NCI-H345 (cell line): Measurements from ENCODE around the gene LGI4.
"Not testable (repeated sequence)": the region's sequence is repeated elsewhere in the genome, so short reads cannot be mapped to it uniquely, and the experiment has no call there.

Source experiments
- DNase-seq: peaks from one replicate; lab custom pipeline; 2025; lab: John Stamatoyannopoulos, UW

Gene LGI4

GRCh38 chr19:35105411-35106290 is 29.2 kb downstream of the LGI4 start:
- DNase-seq, result no peak

- no peak for DNase-seq
Observed at GRCh38 chr19:35105047-35105410, 29.8 kb downstream of the LGI4 start.

GRCh38 chr19:35104361-35104760 is 30.5 kb downstream of the LGI4 start:
- no peak for DNase-seq

DNA sequence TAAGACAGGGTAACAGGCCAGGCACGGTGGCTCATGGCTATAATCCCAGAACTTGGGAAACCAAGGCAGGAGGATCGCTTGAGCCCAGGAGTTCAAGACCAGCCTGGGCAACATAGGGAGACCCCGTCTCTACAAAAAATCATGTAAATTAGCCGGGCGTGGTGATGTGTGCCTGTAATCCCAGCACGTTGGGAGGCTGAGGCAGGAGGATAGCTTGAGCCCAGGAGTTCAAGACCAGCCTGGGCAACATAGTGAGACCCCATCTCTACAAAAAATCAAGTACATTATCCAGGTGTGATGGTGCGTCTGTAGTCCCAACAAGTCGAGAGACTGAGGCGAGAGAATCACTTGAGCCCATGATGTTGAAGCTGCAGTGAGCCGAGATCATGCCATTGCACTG is 31.2 kb downstream of the LGI4 start:
- not testable (repeated sequence) for DNase-seq

DNA sequence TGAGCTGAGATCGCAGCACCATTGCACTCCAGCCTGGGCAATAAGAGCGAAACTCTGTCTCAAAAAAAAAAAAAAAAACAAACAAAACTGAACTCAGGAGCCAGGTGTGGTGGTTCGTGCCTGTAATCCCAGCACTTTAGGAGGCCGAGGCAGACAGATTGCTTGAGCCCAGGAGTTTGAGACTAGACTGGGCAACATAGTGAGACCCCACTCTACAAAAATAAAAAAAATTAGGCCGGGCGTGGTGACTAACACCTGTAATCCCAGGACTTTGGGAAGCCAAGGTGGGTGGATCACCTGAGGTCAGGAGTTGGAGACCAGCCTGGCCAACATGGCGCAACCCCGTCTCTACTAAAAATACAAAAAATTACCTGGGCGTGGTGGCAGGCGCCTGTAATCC is 32.9 kb downstream of the LGI4 start:
- DNase-seq, result not testable (repeated sequence)

DNA sequence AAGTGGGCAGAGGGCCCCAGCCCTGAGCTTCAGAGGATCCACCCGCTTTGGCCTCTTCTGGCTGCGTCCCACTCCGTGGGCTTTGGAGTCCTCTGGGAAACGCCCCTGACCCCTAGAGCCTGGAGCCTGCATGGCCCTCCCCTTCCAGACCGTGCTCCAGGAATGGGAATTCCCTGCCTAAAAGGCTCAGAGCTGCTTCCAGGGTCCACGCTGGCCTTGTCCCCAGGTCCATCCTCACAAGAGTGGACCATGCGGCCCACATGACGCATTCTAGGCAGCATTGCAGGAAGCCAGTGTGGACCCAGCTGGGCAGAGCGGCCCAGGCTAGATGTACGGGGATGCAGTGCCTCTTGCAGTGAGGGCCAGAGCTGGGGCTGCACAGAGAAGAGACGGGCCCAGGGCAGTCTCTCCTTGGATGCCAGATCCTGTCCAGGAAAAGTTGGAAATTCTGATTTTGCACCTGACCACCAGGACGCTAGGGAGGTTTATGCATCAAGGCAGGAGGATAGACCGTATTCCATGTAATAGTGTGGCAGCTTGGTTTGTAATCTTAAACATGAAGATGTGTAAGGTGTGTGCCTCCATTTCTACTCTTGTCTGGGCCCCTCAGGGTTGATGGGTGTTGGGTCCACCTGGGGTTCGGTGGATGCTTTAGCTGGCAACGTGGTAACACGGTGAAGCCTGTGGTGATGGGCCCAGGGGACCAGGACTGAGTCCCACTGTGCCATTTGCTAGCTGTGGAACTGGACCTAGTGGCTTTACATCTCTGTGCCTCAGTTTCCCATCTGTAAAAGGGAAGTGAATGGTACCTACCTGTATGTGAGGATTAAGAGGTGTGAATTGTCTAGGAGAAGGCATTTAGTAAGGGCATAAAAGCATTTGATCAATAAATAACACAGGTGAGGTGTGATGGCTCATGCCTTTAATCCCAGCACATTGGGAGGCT is 34.0 kb downstream of the LGI4 start:
- no peak for DNase-seq

- DNase-seq, result no peak
Observed at GRCh38 chr19:35099897-35100275, 35.0 kb downstream of the LGI4 start.

DNA sequence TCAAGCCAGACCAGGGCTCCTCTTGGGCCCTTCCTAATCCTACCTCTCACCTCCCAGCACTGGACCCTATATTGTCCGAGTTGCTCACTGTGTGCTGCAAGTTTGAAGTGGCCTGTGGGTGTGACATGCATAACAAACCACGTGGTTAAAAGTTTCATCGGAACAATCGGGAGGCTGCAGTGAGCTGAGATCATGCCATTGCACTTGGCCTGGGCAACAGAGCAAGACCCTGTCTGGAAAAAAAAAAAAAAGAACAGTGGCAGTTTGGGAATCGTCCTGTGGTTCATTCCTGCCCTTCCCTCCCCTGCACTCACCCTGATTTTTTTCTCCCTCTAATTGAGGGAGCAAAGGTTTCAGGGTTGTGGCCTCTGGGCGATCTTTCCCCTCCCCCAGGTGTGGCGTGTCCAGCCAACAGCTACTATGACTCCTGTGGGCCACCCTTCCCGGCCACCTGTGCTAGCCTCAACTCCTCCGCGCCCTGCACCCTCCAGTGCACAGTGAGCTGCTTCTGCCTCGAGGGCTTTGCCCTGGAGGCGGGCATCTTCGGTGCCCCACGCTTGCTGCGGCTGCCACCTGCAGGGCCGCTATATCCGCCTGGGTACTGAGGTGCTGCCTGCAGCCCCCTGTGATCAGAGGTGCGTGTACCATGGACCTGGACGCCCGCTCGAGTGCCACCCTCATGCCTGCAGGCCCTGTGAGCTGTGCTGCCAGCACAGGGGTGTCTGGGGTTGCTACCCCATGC is 35.5 kb downstream of the LGI4 start:
- DNase-seq, result no peak

DNA sequence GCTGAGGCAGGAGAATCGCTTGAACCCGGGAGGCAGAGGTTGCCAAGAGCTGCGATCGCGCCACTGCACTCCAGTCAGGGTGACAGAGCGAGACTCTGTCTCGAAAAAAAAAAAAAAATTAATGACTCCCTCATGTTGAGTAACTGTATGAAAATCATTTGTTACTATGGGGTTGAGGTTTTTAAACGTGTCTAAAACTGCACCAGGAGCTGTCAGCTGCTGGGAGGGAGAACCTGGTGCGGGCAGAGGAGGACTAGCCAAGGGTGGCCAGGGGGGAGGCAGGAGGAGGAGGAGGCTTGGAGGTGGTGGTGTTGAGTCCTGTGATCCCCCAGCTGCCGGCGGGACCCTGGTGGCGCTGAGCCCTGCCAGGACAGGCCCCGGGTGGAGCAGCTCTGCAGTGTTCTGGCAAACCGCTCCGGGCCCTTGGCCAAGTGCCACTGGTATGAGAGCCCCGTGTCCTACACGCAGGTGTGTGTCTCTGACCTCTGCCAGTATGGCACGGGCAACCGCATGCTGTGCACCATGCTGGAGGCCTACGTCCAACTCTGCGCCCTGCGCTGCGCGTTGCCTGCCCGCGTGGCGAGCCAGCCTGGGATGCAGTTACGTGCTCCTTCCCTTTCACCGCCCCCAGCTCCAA is 36.3 kb downstream of the LGI4 start:
- DNase-seq, result no peak

GRCh38 chr19:35095667-35096368 is 39.0 kb downstream of the LGI4 start:
- no peak for DNase-seq

- no peak for DNase-seq
Observed at GRCh38 chr19:35094656-35095055, 40.2 kb downstream of the LGI4 start.

DNA sequence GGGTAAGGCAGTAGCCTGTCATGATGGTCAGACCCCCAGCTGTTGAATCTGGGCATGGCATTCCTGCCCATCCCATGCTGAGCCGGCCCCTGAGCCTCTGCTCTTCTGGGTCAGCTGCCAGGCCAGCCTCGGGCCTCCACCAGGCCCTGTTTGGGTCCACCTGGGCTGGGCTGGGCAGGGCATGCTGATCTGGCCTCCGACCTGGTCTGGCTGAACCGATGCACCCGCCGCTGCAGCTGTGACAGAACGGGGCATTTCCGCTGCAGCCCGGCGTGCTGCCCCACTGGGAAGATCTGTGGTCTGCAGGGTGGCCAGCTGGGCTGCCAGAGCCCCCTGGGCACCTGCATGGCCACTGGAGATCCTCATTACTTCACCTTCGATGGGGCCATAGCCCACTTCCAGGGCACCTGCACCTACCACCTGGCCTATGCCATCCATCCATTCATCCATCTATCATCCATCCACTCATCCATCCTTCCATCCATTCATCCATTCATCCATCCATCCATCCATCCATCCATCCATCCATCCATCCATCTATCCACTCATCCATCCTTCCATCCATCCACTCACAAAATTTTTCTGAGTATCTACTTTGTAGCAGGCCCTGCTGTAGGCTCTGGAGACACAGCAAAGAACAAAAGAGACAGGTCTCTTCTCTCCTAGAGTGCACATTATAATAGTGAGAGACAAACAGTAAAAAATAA is 40.8 kb downstream of the LGI4 start:
- no peak for DNase-seq

- DNase-seq, result no peak
Observed at GRCh38 chr19:35093430-35093829, 41.4 kb downstream of the LGI4 start.

GRCh38 chr19:35090506-35091214 is 44.2 kb downstream of the LGI4 start:
- DNase-seq, result peak; percentile 84

GRCh38 chr19:35090160-35090505 is 44.7 kb downstream of the LGI4 start:
- no peak for DNase-seq

DNA sequence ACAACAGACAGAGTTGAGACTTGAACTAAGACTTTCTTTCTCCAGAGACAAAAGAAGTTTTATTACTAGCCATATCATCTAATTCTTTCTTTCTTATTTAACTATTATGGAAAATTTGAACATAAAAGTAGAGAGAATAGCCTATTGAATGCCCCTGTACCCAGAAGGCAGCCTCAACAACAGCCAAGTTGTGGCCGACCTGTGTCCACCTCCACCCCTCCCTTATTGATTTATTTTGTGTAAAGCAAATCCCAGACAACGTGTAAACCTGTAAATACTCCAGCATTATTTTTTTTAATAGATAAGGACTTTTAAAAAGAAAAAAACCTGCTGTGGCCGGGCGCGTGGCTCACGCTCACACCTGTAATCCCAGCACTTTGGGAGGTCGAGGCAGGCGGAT is 45.3 kb downstream of the LGI4 start:
- no peak for DNase-seq

DNA sequence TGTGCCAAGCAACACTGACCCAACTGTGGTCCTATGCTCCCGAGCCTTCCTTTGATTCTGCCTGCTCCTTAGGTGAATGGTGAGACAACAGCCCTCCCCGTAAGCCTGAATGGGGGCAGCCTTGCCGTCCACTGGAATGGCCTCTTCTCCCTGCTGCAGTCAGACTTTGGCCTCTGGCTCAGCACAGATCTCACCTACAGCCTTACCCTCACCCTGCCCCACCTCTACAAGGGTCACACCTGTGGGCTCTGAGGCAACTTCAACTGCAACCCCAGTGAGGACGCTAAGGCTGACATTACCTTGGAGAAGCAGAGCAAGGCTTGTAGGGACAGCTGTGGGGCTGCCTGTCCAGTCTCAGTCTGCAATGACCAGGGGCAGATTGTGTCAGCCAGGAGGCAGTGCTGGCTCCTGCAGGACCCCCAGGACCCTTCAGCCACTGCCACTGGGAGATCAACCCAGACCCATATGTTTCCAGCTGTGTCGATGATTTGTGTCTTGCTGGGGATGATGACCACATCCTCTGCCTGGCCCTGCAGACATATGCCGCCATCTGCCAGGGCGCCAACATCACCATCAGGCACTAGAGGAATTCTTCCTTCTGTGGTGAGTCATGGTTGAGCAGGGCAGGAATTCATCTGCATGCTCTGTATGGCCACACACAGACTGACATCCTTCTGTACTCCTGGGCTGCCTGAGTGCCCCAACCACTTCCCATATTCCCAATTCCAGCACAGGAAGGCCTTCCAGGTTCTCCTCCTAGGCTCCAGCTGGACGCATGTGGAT is 46.5 kb downstream of the LGI4 start:
- no peak for DNase-seq

DNA sequence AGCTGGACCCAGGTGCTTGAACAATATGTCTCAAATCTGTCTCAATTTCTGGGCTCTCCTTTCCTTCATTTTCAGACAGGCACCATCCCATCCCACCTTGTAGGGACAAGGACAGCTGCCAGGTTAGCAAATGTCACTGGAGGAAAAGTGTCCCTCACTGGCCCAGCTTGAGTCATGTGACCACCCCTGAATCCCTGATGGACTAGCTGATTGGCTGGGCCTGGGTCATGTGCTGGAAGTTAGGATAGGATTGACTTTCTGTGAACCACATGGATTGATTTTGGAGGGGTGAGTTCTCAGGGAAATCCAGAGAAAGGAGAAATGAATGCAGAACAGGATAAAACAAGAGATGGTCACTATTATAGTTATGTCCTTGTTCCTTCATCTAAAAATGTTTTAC is 47.5 kb downstream of the LGI4 start:
- no peak for DNase-seq

GRCh38 chr19:35086455-35086854 is 48.4 kb downstream of the LGI4 start:
- no peak for DNase-seq
